GM19467 (cell line): ENCODE data around the gene PHKA1.
A peak's percentile ranks its signal among the peaks of the same experiment; 100 is the strongest.
"Not testable (repeated sequence)": the region's sequence is repeated elsewhere in the genome, so short reads cannot be mapped to it uniquely, and the experiment has no call there.

ENCODE experiments used
- ATAC-seq: cut with Tn5 transposase; IDR thresholded peaks from one replicate; pipeline ENCODE4 v1.9.1; 2021; ENCODE audit warnings: mild to moderate bottlenecking, moderate library complexity; ENCODE audit not compliant: unreplicated experiment

The PHKA1 gene

DNA sequence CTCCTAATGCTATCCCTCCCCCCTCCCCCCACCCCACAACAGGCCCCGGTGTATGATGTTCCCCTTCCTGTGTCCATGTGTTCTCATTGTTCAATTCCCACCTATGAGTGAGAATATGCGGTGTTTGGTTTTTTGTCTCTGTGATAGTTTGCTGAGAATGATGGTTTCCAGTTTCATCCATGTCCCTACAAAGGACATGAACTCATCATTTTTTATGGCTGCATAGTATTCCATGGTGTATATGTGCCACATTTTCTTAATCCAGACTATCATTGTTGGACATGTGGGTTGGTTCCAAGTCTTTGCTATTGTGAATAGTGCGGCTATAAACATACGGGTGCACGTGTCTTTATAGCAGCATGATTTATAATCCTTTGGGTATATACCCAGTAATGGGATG lies 44.6 kb downstream of the PHKA1 start:
- not testable (repeated sequence) for ATAC-seq

DNA sequence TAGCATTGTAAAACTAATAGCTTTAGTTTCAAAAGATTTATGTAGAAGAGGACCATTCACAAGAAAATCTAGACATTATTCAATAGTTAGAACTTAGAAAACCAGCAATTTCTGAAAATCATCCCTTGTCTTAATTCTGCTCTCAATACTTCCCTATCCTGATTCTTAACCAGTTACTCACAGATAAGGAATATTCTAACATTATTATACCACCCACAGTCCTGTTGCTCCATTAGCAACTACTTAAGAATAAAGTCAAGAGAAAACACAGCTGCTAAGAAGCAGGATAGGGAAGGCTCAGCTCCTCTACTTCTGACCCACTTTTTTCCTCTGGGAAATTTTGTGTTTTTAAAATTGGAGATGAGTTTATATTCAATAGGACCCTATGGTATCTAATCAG lies 47.7 kb downstream of the PHKA1 start:
- no peak for ATAC-seq

DNA sequence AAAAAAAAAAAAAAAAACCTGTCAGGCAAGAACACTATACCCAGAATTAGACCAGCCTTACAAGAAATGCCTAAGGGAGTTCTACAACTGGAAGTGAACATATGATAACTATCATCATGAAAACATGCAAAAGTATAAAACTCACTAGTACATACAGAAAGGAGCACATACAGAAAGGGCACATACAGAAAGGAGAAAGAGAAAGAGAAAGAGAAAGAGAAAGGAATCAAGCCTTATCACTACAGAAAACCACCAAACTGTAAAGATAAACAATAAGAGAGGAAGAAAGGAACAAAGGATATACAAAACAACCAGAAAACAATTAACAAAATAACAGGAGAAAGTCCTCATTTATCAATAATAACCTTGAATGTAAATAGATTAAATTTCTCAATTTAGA lies 50.4 kb downstream of the PHKA1 start:
- ATAC-seq, result no peak

DNA sequence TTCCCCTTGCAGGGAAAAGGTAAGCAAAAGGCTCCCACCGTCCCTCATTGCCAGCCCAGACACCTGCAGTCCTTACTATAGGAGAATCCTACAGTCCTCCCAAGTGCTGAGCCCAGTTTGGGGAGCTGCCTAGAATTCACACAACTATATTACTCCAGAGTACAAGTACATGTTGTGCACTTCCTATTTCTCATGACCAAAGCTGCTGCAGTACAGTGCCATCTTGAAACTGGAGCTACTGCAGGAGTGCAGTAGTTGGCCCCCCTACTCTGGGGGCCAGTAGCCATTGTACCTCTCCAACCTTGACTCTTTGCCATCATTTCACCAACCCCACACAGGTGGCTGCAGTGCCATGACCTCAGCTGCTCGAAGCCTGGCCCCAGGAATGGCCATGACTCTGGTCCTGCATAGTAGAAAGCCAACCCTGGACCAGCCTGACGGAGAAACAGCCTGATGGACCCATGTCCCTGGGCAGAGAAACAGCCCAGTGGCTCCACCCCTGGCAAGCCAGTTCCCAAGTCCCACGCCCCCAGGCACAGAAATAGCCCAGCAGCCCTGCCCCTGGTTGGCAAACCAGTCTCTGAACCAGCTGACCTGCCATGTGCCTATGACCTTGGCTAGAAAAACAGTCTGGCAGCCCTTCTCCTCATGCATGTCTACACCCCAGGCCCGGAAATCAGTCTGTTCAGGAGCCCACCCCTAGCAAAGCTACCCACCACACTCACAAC lies 51.9 kb downstream of the PHKA1 start:
- ATAC-seq, result no peak

GRCh38 chrX:72659723-72660122 lies 54.4 kb downstream of the PHKA1 start:
- ATAC-seq, result no peak

DNA sequence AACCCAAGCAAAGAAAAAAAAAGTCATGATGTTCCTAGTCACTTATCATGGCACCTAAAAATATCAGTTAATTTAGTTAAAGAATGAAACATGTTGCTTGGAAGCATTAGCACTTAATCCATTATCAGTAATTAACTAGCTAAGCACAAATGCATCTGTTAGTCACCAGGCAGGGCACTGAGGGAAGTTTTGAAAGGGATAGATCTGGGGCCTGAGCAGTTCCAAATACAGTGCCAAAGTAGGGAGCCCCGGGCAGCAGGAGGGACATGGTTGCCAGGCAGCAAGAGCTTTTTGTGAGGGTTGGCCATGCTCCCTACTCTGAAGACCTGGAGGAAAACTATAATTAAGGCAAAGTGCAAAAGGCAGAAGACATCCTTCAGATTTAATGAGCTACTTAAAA lies 62.0 kb downstream of the PHKA1 start:
- no peak for ATAC-seq

DNA sequence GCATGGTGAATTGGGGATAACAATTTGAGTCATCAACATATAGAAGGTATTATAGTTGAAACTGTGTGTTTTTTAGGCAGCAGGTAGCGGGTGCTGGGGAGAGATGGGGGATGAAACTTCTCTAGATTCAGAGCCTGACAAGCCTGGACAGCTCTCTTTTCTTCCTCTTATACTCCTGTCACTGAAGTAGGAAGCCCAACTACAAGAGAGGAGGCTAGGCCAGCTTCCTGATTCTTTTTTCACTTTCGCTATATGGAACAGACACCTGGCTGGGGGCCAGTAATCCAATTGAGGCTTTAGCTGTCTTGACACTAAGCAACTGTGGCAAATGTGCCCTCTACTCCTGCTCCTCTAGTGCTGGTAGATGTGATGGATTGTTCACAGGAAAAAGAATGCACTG lies 69.2 kb downstream of the PHKA1 start:
- ATAC-seq, result no peak

- no peak for ATAC-seq
Measured at GRCh38 chrX:72641611-72642010, 72.5 kb downstream of the PHKA1 start.

DNA sequence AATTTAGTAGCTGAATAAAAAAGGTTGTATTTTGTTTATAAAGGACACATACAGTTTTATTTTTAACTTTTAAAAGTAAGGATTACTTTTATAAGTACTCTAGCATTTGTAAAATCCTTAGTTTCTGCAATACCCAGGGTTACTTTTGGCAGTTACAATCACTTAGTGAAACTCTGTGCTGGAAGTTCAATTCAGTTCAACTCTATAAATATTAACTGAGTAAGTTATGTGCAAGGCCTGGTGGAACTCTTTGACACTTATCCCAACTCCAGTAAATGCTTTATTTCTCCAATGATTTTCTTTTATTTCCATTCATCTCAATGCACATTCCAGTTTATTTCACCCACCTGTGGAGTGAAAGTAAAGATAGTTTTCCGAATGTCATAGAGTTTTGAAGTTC lies 78.2 kb downstream of the PHKA1 start:
- ATAC-seq, result no peak

DNA sequence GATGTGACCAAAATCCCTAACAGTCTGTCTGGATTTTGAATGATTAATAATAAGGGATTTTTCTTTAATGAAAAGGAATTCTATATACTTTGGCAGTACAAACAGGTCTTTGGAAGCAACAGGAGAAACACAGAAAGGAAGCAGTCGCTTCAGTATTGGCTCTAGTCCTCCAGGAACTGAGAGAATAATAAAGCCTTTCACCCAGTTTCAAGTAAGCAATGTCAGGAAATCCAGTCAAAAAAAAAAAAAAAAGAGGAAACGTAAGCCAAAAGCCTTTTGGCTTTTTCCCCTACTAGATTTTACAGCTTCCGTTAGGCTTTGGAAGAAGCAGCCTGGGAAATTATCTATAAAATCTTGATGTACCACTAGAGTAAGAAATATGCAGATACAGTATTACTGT lies 79.8 kb downstream of the PHKA1 start:
- ATAC-seq, result no peak

- no peak for ATAC-seq
Measured at GRCh38 chrX:72630185-72630584, 83.9 kb downstream of the PHKA1 start.

- ATAC-seq, result no peak
Measured at GRCh38 chrX:72624194-72624593, 89.9 kb downstream of the PHKA1 start.

- peak; percentile 74 for ATAC-seq
Measured at GRCh38 chrX:72621625-72622485, 92.3 kb downstream of the PHKA1 start.

DNA sequence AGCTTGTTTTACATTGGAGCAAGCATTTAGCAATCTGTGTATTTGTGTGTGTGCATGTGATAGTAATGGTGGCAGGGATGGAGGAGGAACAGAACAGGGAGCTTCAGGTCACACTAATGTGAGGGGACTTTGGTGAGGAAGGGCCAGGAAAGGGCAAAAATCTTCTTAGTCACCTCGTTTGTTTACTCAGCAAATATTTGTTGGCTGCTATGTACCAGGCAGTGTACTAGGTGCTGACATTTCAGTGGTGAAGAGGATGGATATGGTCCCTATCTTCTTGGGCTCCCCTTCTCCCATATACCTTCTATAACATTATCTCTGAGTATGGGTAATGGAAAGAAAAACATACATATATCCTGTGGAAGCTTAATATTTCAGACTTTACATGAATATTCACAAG lies 92.9 kb downstream of the PHKA1 start:
- peak; percentile 7 for ATAC-seq

- no peak for ATAC-seq
Measured at GRCh38 chrX:72620550-72621145, 93.5 kb downstream of the PHKA1 start.

GRCh38 chrX:72609313-72609712 lies 104.8 kb downstream of the PHKA1 start:
- no peak for ATAC-seq

DNA sequence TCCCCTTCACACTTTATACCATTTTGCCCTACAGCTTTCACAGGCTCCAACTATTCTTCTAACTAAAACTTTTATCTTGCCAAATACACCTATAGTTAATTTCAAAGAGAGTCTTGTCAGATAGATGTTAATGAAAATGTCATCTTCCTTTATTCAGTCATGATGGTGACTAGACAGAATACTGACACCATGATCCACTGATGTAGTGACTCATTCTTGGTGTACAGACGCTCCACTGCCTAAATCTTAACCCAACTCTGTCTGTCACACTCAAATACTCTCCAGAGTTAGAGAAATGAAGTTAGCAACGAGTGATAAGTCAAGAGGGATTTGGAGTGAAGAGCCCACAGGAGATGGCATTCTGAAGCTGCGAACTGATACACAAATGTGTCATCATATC lies 109.4 kb downstream of the PHKA1 start:
- no peak for ATAC-seq

- no peak for ATAC-seq
Measured at GRCh38 chrX:72604112-72604511, 110.0 kb downstream of the PHKA1 start.

DNA sequence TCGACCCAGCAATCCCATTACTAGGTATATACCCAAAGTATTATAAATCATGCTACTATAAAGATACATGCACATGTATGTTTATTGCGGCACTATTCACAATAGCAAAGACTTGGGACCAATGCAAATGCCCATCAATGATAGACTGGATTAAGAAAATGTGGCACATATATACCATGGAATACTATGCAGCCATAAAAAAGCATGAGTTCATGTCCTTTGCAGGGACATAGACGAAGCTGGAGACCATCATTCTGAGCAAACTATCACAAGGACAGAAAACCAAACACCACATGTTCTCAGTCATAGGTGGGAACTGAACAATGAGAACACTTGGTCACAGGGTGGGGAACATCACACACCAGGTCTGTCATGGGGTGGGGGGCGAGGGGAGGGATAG lies 123.1 kb downstream of the PHKA1 start:
- ATAC-seq, result not testable (repeated sequence)

GRCh38 chrX:72584163-72584562 lies 129.9 kb downstream of the PHKA1 start:
- no peak for ATAC-seq

- ATAC-seq, result no peak
Measured at GRCh38 chrX:72576141-72576894, 137.8 kb downstream of the PHKA1 start.
